HG03457 (cell line): ENCODE data around the gene AMIGO1.

Experiments used
- ATAC-seq: cut with Tn5 transposase; IDR thresholded peaks from one replicate; pipeline ENCODE4 v1.9.1; 2021; ENCODE audit warnings: moderate number of reproducible peaks; ENCODE audit not compliant: unreplicated experiment

AMIGO1 gene

GRCh38 chr1:109457819-109458218, 51.7 kb downstream of the AMIGO1 start:
- ATAC-seq: no peak

- no peak for ATAC-seq
Measured at GRCh38 chr1:109454497-109455133, 54.9 kb downstream of the AMIGO1 start.
